Lower lobe of right lung (tissue), 2 donors: Measurements from ENCODE around the gene TTC39C. TPM values are rescaled to one million over a fixed set of nuclear protein-coding genes. Genes with fewer than 3 reads are reported as not detected.
"Not testable (repeated sequence)": the region's sequence is repeated elsewhere in the genome, so short reads cannot be mapped to it uniquely, and the experiment has no call there.

Experiments
- ATAC-seq, 2 donors: fragments of 200-7000 bp; cut with Tn5 transposase; one replicate each; pipeline ENCODE4 v1.9.1; 2020 to 2022; ENCODE audit warnings: mild to moderate bottlenecking in 2 of 2, moderate library complexity in 2 of 2
- DNase-seq: peaks from one replicate; pipeline ENCODE4 v3.0.0-alpha.2; 2020
- H3K27ac ChIP-seq: fragments of 200-600 bp; one replicate; pipeline ENCODE4 v1.8.0; 2022
- H3K27me3 ChIP-seq: fragments of 200-600 bp; one replicate; pipeline ENCODE4 v1.8.0; 2022; ENCODE audit warnings: low read depth
- H3K36me3 ChIP-seq: fragments of 200-600 bp; one replicate; pipeline ENCODE4 v1.8.0; 2022; ENCODE audit warnings: mild to moderate bottlenecking
- H3K4me1 ChIP-seq: fragments of 200-600 bp; one replicate; pipeline ENCODE4 v1.8.0; 2022
- H3K4me3 ChIP-seq: fragments of 200-600 bp; one replicate; pipeline ENCODE4 v1.8.0; 2022; ENCODE audit warnings: mild to moderate bottlenecking
- H3K9me3 ChIP-seq: fragments of 200-600 bp; one replicate; pipeline ENCODE4 v1.8.0; 2022
- CTCF ChIP-seq: fragments of 200-600 bp; IDR thresholded peaks from one replicate; pipeline ENCODE4 v1.8.0; 2022; ENCODE audit warnings: antibody characterized with exemption, mild to moderate bottlenecking
- intact Hi-C: fragments of 100-400 bp; cut with DNase I; formaldehyde crosslinking; loops from one replicate; pipeline ENCODE4 v1.11.0; 2022
- total RNA-seq: library from RNA; stranded (reverse); fragmentation: NEBNext Ultra II Directional; extraction: Animal tissue kit (Norgen Biotek cat#: 25700); gene quantifications from one replicate; pipeline ENCODE4 v1.2.1, GENCODE V29; 2021
- donor health status: DM: no; HTN: yes; CAD: no; lungs with severe emphysema.

TTC39C gene
- total RNA-seq, 1 donor from 2014 or later = 14.6 TPM

- ATAC-seq (no peak), DNase-seq (no peak)
- H3K9me3 ChIP-seq = no peaks in the 10 kb centered on the region
- H3K4me3 ChIP-seq = no peak overlapping the region
- peaks cover 9% of the 10 kb centered on the region for H3K27me3 ChIP-seq
- intact Hi-C loops = no loop called here
- no peak overlapping the region for H3K27ac ChIP-seq
- peaks cover 9% of the 10 kb centered on the region for H3K4me1 ChIP-seq
- H3K36me3 ChIP-seq = no peaks in the 10 kb centered on the region
- no peak for TF ChIP-seq CTCF
Measured at GRCh38 chr18:24140697-24141096, 126.1 kb downstream of the TTC39C start.

GRCh38 chr18:24142376-24142775 lies 127.8 kb downstream of the TTC39C start:
- no peak for DNase-seq
- intact Hi-C loops = no loop called here
- no peak for TF ChIP-seq CTCF
- H3K4me1 ChIP-seq = peaks cover 9% of the 10 kb centered on the region
- no peaks in the 10 kb centered on the region for H3K36me3 ChIP-seq
- no peak for ATAC-seq
- H3K4me3 ChIP-seq = no peak overlapping the region
- H3K27me3 ChIP-seq = peaks cover 9% of the 10 kb centered on the region
- no peaks in the 10 kb centered on the region for H3K9me3 ChIP-seq
- no peak overlapping the region for H3K27ac ChIP-seq

DNA sequence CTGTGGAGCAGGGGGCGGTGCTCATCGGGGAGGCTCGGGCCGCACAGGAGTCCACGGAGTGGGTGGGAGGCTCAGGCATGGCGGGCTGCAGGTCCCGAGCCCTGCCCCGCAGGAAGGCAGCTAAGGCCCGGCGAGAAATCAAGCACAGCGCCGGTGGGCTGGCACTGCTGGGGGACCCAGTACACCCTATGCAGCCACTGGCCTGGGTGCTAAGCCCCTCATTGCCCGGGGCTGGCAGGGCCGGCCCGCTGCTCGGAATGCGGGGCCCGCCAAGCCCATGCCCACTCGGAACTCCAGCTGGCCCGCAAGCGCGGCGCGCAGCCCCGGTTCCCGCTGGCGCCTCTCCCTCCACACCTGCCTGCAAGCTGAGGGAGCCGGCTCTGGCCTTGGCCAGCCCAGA lies 135.0 kb downstream of the TTC39C start:
- H3K4me3 ChIP-seq, H3K27me3 ChIP-seq, ATAC-seq, intact Hi-C loops, H3K36me3 ChIP-seq, H3K4me1 ChIP-seq, H3K27ac ChIP-seq, DNase-seq, H3K9me3 ChIP-seq: not testable (repeated sequence)

DNA sequence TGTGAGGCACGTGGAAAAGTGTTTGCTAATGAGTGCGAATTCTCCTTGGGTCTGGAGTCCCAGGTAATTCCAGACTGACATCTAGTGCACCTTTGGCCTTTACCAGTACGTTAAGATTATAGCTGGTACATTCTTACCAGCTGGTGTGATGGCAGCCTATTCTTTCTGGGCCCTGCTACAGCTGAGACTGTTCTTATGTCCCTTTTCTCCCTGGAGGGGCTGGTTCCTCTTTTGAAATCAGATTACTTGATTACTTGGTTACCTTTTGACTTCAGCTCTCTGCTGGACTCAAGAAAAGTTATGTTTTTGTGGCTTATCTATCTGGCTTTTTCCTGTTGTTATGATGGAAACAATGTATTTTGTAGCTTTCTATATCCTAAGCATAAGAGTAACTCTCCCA lies 138.8 kb downstream of the TTC39C start:
- H3K36me3 ChIP-seq = peaks cover 20% of the 10 kb centered on the region
- intact Hi-C loops = no loop called here
- no peak overlapping the region for H3K4me3 ChIP-seq

GRCh38 chr18:24157855-24158254 lies 143.3 kb downstream of the TTC39C start:
- Histone ChIP-seq H3K27ac (no peak overlapping the region), H3K4me1 (no peaks in the 10 kb centered on the region), H3K36me3 (peaks cover 50% of the 10 kb centered on the region), H3K4me3 (no peak overlapping the region), H3K27me3 (no peaks in the 10 kb centered on the region), H3K9me3 (no peaks in the 10 kb centered on the region)
- ATAC-seq (no peak), DNase-seq (no peak)
- intact Hi-C loops = no loop called here
- TF ChIP-seq CTCF = no peak

More for the DNA sequence above, 138.8 kb downstream of the TTC39C start:
- ATAC-seq = no peak
- TF ChIP-seq CTCF = no peak
- Histone ChIP-seq H3K9me3 (no peaks in the 10 kb centered on the region), H3K4me1 (no peaks in the 10 kb centered on the region), H3K27ac (no peak overlapping the region), H3K27me3 (no peaks in the 10 kb centered on the region)
- DNase-seq = no peak

GRCh38 chr18:24160086-24160485 lies 145.5 kb downstream of the TTC39C start:
- ATAC-seq (no peak), DNase-seq (no peak)
- H3K9me3 ChIP-seq = no peaks in the 10 kb centered on the region
- peaks cover 71% of the 10 kb centered on the region for H3K36me3 ChIP-seq
- no peaks in the 10 kb centered on the region for H3K4me1 ChIP-seq
- TF ChIP-seq CTCF = no peak
- intact Hi-C loops = no loop called here
- no peak overlapping the region for H3K4me3 ChIP-seq
- H3K27ac ChIP-seq = no peak overlapping the region
- no peaks in the 10 kb centered on the region for H3K27me3 ChIP-seq
